Stimulated activated CD4-positive, alpha-beta T cell treated with anti-CD3 and anti-CD28 coated beads, Interleukin-1b, Interleukin-23, amount 100 ng/mL, for 4 hours (primary cell): ENCODE results near the gene AMFR.

ENCODE experiments used
- DNase-seq, 2 donors: peaks; one replicate each; pipeline ENCODE4 v3.0.0-alpha.2; 2020; ENCODE audit warnings: low read depth in 2 of 2

The AMFR gene

GRCh38 chr16:56330476-56330875 lies 94.9 kb downstream of the AMFR start:
- DNase-seq: no peak

DNA sequence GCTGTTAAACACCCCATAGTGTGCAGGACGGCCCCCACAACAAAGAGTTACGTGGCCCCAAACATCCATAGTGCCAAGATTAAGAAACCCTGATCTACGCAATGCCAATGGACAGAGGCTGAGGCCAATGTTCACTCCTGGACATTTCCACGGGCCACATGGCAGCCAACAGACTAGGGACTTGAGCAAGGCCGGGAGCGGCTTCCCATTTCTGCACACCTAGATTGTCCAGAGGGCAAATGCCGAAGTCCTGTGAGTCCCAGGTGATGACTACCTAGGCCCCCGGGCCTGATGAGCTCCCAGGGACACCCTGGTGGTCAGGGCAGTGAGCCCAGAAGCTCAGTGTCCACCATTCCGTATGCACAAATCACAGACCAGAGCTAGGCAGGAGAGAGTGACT lies 95.5 kb downstream of the AMFR start:
- DNase-seq: no peak

GRCh38 chr16:56328276-56329022 lies 96.9 kb downstream of the AMFR start:
- no peak for DNase-seq

- DNase-seq: no peak
Observed at GRCh38 chr16:56327929-56328258, 97.5 kb downstream of the AMFR start.

- no peak for DNase-seq
Observed at GRCh38 chr16:56327071-56327928, 98.0 kb downstream of the AMFR start.

GRCh38 chr16:56325956-56326355 lies 99.4 kb downstream of the AMFR start:
- DNase-seq: no peak

GRCh38 chr16:56324406-56324805 lies 100.9 kb downstream of the AMFR start:
- DNase-seq: no peak

GRCh38 chr16:56321571-56321970 lies 103.8 kb downstream of the AMFR start:
- DNase-seq: no peak

GRCh38 chr16:56320811-56321558 lies 104.4 kb downstream of the AMFR start:
- no peak for DNase-seq

GRCh38 chr16:56320056-56320455 lies 105.3 kb downstream of the AMFR start:
- DNase-seq: no peak

- no peak for DNase-seq
Observed at GRCh38 chr16:56319376-56319775, 106.0 kb downstream of the AMFR start.

DNA sequence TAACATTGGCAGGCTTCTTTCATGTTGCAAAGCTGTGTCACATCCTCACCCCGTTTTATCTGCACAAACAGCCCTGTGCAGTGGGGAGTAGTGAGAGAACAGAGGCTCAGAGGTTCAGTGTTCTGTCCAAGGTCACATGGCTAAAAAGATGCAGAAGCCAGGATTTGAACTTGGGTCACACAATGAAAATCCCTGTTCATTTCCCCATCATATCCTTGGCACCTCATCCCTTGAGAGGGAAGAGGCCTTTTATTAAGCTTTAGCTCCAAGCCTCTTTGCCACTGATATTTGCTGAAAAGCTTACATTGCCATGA lies 106.6 kb downstream of the AMFR start:
- no peak for DNase-seq

DNA sequence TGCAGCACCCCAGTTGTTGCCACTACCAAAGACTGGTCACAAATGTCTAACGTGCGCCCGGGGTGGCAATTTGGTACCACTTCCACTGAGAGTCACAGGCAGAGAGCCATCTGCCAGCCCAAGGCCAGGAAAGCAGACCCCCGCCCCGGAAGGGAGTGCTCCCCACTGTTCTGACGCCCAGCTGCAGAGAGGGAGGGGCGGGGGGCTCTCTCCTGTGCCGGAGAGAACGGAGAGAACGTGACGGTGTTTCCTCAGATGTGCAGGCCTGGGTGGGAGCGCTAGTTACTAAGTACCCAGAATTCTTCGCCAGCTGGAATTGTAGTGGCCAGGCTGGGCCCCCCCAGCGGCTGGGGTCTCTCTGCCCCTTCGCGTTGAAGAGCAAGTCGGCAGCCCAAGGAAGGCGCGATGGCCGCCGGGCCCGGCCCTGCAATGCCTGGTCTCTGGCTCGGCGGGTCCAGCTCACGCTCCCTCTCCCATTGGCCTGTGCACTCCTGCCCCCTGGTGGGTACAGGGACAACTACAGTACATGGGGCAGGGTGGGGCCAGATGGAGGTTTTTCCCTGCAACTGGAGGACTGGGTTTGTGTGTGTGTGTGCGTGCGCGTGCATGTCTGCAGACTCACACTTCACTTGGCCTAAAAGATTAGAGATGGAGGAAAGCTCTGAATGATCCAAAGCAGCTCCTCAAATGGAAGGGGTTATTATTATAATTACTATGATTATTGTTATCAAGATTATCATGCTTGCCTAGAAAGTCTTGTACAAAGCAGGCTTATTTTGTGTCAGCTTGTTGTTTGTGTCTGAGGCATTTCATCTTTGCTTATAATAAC lies 107.1 kb downstream of the AMFR start:
- DNase-seq: peak; percentile 65 to 66

DNA sequence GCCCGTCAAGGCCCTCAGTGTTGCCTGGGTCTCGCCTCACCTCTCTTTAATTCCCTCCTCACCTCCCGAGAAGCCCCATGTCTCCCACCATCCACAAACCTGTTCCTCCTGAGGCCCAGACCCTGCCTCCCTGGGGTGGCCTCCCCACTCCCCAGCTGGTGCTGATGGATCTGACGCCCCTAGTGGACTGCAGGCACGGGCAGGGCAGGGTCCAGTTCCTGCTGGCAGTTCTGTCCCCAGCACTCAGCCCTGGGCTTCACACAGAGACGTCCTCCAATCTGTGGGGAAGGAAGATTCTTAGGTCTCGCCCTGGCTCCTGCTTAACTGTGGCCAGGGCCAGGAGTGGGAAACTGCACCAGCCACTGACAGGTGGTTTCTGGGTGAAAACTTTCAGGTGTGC lies 108.8 kb downstream of the AMFR start:
- DNase-seq: no peak

DNA sequence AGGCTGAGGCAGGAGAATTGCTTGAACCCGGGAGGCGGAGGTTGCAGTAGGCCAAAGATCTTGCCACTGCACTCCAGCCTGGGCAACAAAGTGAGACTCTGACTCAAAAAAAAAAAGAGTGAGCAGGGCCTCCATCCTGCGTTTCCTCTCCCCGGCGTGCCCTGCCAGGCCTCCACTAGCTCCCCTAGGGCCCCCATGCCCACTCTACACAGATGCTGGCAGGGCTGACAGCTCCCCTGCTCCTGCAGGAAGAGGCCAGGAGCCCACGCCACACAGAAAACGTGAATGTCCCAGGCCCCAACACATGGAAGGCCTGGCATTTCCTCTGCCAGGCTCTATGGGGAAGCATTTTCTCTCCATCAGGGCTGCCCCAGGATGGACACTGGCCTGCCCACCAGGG lies 109.4 kb downstream of the AMFR start:
- no peak for DNase-seq

DNA sequence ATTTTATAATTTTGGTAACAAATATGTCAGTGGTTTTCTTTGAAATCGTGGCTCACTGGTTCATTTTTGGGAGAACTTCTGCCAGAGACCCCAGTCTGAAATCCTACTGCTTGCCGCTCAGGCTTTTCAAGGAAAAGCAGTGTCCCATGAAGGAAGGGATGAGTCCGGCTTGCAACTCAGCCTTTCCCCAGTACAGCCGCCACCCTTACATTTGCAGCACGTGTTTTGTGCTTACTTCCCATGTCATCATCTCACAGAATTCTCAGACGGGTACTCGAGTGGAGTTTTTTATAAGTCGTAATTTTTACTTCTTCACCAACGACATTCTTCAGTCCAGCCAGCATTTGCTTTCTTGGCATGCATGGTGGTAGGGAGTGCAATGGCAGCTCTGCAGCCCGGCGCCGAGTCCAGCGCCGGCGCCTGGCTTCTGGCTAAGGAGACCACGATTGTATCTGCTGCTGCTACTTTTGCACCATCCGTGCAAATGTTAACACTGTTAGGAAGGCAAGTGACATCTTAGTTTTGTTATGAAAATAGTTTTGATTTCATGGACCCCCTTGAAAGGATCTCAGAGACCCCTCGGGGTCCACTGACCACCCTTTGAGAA lies 111.0 kb downstream of the AMFR start:
- DNase-seq: no peak

DNA sequence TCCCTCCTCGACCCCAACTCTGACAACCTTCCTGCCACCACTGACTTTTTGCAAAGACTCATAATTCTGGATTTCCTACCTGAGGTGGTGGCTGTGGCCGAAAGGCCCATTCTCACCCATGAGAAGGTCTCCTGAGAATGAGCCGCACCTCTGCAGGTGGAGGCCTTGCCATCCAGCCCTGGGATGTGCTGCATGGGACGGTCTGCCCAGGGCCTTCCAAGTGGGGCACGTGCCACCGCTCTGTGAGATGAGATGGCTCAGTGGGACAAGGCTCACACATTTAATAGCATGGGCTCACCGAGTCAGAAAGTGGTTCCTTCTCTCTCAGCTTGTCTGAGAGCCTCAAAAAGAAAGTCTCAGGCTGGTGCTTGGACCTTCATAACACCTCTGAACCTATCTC lies 112.8 kb downstream of the AMFR start:
- DNase-seq: no peak

DNA sequence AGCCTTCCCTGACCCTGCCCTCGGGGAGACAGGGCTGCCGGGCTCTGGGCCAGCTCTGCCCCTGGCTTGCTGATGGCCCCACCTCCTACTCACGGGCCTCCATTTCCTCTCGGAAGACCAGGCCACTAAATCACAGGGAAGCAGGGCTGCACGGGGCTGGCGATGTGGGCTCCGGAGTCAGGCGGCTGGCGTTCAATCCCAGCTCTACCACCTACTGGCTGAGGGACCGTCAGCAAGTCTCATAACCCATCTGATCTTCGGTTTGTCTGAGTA lies 113.4 kb downstream of the AMFR start:
- DNase-seq: no peak
